HG03442 (cell line): ENCODE measurements around the gene MAP2K4.

ENCODE experiments used
- ATAC-seq: cut with Tn5 transposase; IDR thresholded peaks from one replicate; pipeline ENCODE4 v1.9.1; 2021; ENCODE audit warnings: mild to moderate bottlenecking, moderate library complexity; ENCODE audit not compliant: unreplicated experiment

The MAP2K4 gene

GRCh38 chr17:12037970-12038369 lies 17.3 kb downstream of the MAP2K4 start:
- ATAC-seq = no peak

DNA sequence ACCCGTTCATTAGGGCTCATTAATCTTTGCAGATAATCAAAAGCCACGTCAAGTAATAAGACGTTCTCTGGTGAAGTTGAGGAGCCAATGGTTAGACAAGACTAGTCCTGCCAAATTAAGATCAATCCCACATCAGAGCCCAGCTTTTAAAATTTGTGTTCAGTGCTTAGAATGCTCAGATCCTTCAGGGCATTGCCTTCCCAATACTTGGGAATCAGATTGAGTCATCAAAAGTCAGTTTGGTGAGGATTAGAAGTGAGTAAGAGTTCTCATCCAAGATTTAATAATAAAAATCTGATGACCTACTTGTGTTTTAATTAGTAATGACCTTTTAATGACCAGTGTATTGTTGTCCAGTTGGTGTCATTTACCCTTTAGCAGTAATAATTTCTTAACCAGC lies 19.8 kb downstream of the MAP2K4 start:
- no peak for ATAC-seq

DNA sequence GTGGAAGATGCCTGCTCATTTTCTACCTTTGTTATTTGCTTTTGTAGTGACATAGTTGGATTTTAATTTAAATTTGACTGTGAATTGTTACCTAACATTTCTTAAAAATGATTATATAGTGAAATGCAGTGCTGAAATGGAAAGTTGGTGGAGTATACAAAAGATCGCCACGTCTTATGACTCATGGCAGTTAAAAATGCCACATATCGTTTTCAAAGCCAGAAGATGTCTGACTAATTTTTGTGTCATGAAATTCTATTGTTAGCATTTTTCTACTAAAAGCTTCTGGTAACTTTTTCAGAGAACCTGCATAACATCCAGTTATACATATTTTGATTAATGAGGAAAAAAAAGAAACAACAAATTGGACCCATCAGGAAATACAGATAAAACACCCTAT lies 20.6 kb downstream of the MAP2K4 start:
- no peak for ATAC-seq

DNA sequence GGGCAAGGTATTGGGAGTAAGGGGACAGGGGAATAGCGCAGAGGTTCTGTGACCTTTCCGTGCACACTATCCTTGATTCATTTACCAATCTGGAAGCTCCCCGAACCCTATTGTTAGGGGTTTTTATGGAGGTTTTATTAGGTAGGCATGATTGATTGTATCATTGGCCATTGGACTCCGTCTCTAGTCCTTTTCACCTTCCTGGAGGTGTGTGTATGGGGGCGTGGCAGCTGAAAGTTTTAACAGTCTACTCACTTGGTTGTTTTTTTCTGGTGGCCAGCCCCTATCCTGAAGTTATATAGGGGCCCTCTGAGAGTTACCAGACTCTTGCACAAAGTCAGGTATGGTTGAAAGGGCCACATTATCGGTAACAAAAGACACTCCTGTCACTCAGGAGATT lies 23.0 kb downstream of the MAP2K4 start:
- ATAC-seq = no peak

DNA sequence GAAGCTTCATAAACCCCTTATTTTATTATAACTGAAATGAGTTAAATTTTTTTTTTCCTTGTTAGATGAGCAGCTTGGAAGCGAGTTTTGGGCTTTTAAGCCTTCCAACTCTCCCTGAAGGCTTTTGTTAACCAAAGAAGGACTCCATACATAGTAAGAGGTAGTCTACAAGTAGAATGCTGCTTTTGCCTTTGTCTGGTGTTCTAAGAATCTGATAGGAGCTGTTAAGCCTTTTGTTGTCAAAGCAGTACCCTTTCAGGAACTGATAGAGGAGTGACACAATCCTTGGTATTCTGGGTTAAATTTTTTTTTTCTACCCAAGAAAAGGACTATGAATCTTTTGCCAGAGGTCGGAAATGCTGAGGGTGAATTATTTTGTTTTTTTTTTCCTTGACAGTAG lies 26.1 kb downstream of the MAP2K4 start:
- no peak for ATAC-seq

GRCh38 chr17:12047681-12048376 lies 27.2 kb downstream of the MAP2K4 start:
- ATAC-seq = no peak

DNA sequence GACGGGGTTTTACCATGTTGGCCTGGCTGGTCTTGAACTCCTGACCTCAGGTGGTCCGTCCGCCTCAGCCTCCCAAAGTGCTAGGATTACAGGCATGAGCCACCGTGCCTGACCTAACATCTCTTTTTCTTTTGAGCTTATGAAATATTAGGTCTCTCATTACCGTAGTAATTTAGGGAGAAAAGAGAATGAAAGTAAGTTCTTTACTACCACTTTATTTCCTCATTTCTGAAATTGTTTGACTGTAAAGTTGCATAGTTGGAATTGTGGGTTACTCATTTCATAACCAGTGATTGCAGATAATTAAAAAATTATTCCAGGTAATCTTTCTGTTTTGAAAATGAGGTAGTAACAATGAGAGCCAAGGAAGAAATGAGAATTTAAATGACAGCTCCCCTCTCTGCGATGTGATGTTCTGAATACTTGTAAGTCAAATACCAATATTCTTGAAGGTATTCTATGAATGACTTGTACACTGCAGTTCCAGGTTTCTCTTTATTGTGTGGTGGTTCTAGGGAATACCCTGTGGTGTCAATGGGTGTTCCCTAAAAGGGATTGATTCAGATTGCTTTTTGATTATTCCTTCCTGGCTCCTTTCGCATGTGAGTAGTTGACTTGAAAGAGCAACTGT lies 28.3 kb downstream of the MAP2K4 start:
- ATAC-seq = no peak

DNA sequence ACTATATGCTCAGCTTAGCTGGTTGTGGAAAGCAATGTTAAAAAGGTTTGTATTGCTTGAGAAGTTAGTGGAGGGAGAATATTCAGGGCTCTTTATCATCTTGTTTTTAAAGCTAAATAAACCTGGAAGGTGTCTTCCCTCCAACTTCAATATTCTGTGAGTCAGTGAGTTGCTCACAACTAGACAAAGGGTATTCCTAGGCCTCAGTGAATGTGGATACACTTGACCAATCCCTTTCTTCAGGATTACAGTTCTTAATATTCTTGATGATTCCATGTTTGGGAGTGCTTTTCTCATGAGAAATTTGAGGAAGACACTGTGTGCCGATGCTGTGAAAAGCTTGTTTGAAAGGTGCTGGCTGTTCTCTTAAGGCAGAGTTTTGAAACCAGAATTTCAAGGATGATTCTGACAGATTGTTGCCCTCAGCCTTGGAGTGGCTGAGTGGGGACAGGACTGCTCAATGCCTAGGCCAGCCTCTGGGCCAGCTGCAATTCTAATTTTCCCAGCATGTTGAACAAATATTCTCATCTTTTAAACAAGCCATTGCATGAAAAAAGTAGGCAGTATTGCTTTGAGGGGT lies 30.1 kb downstream of the MAP2K4 start:
- ATAC-seq = no peak

DNA sequence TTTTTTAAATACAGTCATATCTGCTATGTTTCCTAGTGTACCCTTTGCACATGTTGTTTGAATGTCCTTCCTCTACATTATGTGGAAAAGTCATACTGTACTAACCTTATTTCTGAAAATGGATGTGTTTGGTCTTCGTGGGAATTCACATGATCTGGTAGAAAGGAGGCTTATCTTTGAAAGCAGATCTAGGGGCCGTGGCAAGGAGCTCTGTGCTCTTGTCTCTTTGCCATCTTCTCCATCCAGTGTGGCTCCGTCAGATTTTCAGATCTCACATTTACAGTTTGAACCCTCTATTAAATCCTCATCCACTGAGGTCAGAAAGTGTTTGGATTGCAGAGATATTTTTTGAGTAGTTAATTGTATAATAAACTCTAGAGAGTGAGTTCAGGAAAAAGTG lies 32.9 kb downstream of the MAP2K4 start:
- ATAC-seq = no peak

DNA sequence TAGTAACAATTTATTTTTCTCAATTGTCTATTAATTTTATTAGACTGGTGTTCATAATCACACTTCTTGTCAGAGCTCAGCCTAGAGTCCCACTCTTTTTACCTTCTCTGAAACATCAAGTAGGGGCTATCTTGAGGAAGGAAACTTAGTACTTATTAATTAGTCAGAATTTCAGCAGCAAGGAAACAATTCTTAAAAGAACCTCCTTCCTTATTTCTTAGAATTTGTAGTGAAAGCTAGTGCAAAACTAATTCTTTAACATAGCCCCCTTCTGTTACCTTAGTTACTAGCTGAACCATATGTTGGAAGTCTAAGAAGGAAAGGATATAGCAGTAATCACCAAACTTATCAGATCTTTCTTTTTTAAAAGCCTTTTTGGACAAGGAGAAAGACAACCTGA lies 35.2 kb downstream of the MAP2K4 start:
- ATAC-seq = no peak

GRCh38 chr17:12057520-12057919 lies 36.8 kb downstream of the MAP2K4 start:
- ATAC-seq = no peak

GRCh38 chr17:12058535-12058934 lies 37.9 kb downstream of the MAP2K4 start:
- no peak for ATAC-seq

DNA sequence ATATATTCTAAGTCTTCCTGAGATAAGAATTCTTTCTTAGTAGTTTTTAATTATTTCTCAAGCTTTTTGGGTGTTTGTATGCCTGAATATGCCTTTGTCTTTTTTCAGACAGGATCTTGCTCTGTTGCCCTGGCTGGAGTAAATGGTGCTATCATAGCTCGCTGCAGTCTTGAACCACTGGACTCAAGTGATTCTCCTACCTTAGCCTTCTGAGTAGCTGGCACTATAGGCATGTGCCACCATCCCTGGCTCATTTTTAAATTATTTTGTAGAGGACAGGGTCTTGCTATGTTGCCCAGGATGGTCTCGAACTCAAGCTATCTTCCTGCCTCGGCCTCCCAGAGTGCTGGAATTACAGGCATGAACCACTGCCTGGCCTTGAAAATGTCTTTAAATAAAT lies 41.6 kb downstream of the MAP2K4 start:
- ATAC-seq = no peak

GRCh38 chr17:12064395-12064794 lies 43.7 kb downstream of the MAP2K4 start:
- ATAC-seq = no peak

- ATAC-seq = no peak
Measured at GRCh38 chr17:12067485-12067884, 46.8 kb downstream of the MAP2K4 start.

GRCh38 chr17:12068946-12069345 lies 48.3 kb downstream of the MAP2K4 start:
- no peak for ATAC-seq

GRCh38 chr17:12070561-12070960 lies 49.9 kb downstream of the MAP2K4 start:
- no peak for ATAC-seq

DNA sequence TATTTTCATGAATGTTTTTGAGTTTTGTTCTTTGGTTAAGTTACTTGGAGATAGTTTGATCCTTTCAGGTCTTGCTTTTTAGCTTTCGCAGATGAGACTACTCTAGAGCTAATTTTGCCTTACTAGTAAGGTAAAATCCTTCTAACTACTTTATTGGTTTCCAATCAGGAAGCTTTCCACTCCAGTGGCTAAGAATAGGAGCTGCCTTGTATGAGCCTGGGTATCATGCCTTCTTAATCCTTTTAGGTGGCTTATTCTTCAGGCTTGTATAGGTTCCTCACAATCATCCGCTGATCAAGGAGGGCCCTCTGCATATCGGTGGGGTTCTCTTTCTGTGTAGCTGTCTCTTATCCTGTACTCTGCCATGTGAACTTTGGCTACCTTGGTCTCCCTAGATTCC lies 53.7 kb downstream of the MAP2K4 start:
- ATAC-seq = no peak

GRCh38 chr17:12077773-12078172 lies 57.1 kb downstream of the MAP2K4 start:
- no peak for ATAC-seq

GRCh38 chr17:12078791-12079190 lies 58.1 kb downstream of the MAP2K4 start:
- ATAC-seq = no peak

- ATAC-seq = no peak
Measured at GRCh38 chr17:12081720-12082119, 61.0 kb downstream of the MAP2K4 start.
